GM23248 (cell line): ENCODE results near the gene COL23A1.

Experiments used
- EZH2 ChIP-seq: fragments of 200-600 bp; sonication (generic); IDR thresholded peaks from 2 replicates; pipeline ENCODE4 v1.6.1; 2018; ENCODE audit warnings: antibody characterized with exemption, mild to moderate bottlenecking; ENCODE audit not compliant: insufficient read depth, poor library complexity, severe bottlenecking
- EZH2phosphoT487 ChIP-seq: fragments of 200-600 bp; sonication (generic); IDR thresholded peaks from 2 replicates; pipeline ENCODE4 v1.6.1; 2018; ENCODE audit warnings: antibody characterized with exemption, moderate library complexity, mild to moderate bottlenecking, low read depth; ENCODE audit not compliant: insufficient read depth

DNA sequence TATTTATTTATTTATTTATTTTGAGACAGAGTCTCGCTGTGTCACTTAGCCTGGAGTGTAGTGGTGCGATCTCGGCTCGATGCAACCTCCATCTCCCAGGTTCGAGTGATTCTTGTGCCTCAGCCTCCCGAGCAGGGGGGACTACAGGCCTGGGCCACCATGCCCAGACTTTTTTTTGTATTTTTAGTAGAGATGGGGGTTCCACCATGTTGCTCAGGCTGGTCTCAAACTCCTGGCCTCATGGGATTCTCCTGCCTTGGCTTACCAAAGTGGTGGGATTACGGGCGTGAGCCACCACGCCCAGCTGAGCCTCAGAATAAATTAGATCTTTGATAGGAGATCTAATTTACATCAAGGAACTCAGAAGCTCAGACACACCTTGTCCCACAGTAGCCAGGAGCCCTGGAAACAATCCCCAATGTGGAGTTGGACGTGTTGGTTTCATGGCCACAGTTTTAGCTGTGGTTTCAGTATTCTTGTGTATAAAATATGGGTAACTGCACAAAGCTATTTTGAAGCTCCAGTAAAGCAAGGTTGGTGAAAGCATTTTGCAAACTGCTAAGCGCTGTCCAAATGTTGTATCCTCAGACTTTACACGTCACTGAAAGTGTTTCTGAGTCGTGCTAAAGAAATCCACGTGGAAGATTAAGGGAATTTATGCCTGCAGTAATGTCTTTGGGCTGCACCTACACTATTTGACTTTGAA is 388.8 kb downstream of the COL23A1 start:
- TF ChIP-seq EZH2, result no peak
- no peak for TF ChIP-seq EZH2phosphoT487
